NCI-H446 (cell line): ENCODE results near the gene RPRML.
"Not testable (repeated sequence)": the region's sequence is repeated elsewhere in the genome, so short reads cannot be mapped to it uniquely, and the experiment has no call there.

Experiments used
- DNase-seq, 2 experiments: peaks; one replicate each; lab custom pipeline; 2025; lab: John Stamatoyannopoulos, UW

Gene RPRML

GRCh38 chr17:46979147-46979863 is at the start of gene RPRML:
Gene RPRML, minus strand, starts transcription at chr17:46979253. Its CDS starts 246 bp downstream, at chr17:46979007.
- peak; percentile 25 to 85 for DNase-seq

GRCh38 chr17:47016966-47017365 is 37.9 kb upstream of the RPRML start:
- not testable (repeated sequence) for DNase-seq

GRCh38 chr17:47013341-47013740 is 34.3 kb upstream of the RPRML start:
- no peak for DNase-seq

GRCh38 chr17:47012457-47012856 is 33.4 kb upstream of the RPRML start:
- DNase-seq: no peak

- DNase-seq: no peak
These were observed 30.9 kb upstream of the RPRML start for GRCh38 chr17:47009759-47010594.

- DNase-seq: no peak
These were observed 25.9 kb upstream of the RPRML start for GRCh38 chr17:47004906-47005305.

- not testable (repeated sequence) for DNase-seq
These were observed 24.8 kb upstream of the RPRML start for GRCh38 chr17:47003864-47004263.

GRCh38 chr17:46995841-46996571 is 17.0 kb upstream of the RPRML start:
- peak in 1 of 2 experiments; percentile 16 for DNase-seq

GRCh38 chr17:46994993-46995392 is 15.9 kb upstream of the RPRML start:
- DNase-seq: no peak

GRCh38 chr17:46991617-46992016 is 12.6 kb upstream of the RPRML start:
- peak in 1 of 2 experiments; percentile 14 for DNase-seq

- no peak for DNase-seq
These were observed 10.8 kb upstream of the RPRML start for GRCh38 chr17:46989637-46990431.

- not testable (repeated sequence) for DNase-seq
These were observed 8.9 kb upstream of the RPRML start for GRCh38 chr17:46987927-46988326.

GRCh38 chr17:46986366-46986765 is 7.3 kb upstream of the RPRML start:
- peak; percentile 59 to 90 for DNase-seq

GRCh38 chr17:46984892-46985291 is 5.8 kb upstream of the RPRML start:
- peak; percentile 89 to 92 for DNase-seq

GRCh38 chr17:46984341-46984740 is 5.3 kb upstream of the RPRML start:
- peak; percentile 47 to 93 for DNase-seq

GRCh38 chr17:46983782-46984181 is 4.7 kb upstream of the RPRML start:
- no peak for DNase-seq

- DNase-seq: no peak
These were observed 3.5 kb upstream of the RPRML start for GRCh38 chr17:46982577-46982976.

- DNase-seq: no peak
These were observed 435 bp downstream of the RPRML start for GRCh38 chr17:46978489-46979146.

GRCh38 chr17:46977750-46978488 is 1.1 kb downstream of the RPRML start:
- DNase-seq: peak; percentile 11 to 45

GRCh38 chr17:46977348-46977747 is 1.7 kb downstream of the RPRML start:
- DNase-seq: peak; percentile 35 to 68
